HG03095 (cell line): Measurements from ENCODE around the gene FAM43B.
"Not testable (repeated sequence)": the region's sequence is repeated elsewhere in the genome, so short reads cannot be mapped to it uniquely, and the experiment has no call there.

Experiments used
- ATAC-seq: cut with Tn5 transposase; IDR thresholded peaks from one replicate; pipeline ENCODE4 v1.9.1; 2021; ENCODE audit warnings: moderate library complexity; ENCODE audit not compliant: unreplicated experiment

The FAM43B gene, protein sequence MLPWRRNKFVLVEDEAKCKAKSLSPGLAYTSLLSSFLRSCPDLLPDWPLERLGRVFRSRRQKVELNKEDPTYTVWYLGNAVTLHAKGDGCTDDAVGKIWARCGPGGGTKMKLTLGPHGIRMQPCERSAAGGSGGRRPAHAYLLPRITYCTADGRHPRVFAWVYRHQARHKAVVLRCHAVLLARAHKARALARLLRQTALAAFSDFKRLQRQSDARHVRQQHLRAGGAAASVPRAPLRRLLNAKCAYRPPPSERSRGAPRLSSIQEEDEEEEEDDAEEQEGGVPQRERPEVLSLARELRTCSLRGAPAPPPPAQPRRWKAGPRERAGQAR

GRCh38 chr1:20551945-20552727, at the start of gene FAM43B:
Gene FAM43B, plus strand, starts transcription at chr1:20552573. Its CDS starts 401 bp downstream, at chr1:20552974.
- no peak for ATAC-seq

GRCh38 chr1:20505488-20505887, 46.9 kb upstream of the FAM43B start:
- no peak for ATAC-seq

DNA sequence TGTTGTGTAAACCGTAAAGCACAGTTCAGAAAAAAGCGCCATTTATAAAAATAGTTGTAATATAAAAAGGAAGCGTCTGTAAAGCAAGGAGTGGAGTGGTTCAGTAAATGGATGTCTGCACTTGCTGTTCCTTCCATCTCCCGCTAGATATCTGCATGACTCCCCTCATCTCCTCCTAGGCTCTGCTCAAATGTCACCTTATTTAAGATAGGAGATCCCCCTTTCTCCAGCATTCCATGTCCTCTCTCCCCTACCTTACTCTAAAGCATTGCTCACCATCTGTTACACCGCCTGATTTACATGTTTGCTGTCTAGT, 45.2 kb upstream of the FAM43B start:
- no peak for ATAC-seq

GRCh38 chr1:20507564-20508410, 44.6 kb upstream of the FAM43B start, which contains the start of gene MUL1:
Gene MUL1, minus strand, starts transcription at chr1:20508151. Its CDS starts 127 bp downstream, at chr1:20508024.
- peak; percentile 81 for ATAC-seq

DNA sequence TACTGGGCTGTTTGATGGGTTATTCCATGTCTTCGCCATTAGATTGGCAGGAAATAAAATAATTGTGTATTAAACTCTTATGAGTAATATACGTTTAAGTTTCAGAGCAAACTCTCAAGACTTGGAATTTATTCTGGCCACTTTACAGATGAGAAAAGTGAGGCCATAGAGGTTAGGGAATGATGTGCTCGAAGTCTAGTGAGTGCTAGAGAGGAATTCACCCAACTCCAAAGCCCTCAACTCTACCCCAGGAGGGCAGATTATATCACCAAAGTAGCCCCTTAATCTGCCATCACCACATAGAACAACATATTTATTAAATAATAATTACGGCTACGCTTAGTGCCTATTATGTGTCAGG, 44.0 kb upstream of the FAM43B start:
- ATAC-seq: no peak

DNA sequence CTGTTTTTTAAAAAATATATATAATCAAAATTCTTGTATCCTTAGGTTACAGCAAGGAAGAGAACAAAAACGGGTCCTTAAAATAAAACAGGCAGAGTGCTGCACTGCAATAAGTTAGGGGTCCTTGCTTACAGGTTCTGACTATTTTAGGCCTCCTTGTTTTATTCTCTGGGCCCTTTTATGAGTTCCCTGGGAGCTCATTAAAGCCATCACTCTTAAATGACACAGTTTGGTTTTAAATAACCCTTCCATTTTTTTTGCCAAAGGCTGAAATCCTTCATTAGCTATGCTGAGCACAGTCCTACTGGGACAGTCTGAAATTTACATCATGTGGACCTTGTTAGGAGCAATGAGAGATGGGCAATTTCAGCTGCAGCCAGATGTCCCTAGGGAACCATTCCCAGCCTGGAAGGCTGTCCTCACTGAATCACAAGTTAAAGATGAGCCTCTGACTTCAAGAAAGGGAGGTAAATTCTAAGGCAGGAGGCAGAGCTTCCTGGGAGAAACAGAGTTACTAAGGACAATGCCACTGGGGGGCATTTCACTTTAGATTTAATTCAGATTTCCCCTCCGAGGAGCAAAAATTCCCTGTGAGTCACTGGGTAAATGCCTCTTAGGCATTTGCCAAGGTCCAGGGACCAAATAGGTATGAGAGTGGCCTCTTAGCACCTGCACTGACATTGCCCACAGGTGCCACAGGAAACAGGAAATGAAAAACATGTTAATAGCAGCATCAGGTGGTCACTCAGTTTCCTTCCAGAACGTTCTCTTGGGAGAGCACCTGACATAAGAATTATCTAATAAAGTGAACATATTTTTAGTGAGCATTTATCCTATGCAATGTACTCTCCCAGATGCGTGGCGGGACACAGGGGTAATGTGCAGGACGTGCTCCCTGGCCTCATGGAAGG, 40.6 kb upstream of the FAM43B start:
- ATAC-seq: no peak

- ATAC-seq: not testable (repeated sequence)
Measured at GRCh38 chr1:20519609-20520262, 32.6 kb upstream of the FAM43B start.

DNA sequence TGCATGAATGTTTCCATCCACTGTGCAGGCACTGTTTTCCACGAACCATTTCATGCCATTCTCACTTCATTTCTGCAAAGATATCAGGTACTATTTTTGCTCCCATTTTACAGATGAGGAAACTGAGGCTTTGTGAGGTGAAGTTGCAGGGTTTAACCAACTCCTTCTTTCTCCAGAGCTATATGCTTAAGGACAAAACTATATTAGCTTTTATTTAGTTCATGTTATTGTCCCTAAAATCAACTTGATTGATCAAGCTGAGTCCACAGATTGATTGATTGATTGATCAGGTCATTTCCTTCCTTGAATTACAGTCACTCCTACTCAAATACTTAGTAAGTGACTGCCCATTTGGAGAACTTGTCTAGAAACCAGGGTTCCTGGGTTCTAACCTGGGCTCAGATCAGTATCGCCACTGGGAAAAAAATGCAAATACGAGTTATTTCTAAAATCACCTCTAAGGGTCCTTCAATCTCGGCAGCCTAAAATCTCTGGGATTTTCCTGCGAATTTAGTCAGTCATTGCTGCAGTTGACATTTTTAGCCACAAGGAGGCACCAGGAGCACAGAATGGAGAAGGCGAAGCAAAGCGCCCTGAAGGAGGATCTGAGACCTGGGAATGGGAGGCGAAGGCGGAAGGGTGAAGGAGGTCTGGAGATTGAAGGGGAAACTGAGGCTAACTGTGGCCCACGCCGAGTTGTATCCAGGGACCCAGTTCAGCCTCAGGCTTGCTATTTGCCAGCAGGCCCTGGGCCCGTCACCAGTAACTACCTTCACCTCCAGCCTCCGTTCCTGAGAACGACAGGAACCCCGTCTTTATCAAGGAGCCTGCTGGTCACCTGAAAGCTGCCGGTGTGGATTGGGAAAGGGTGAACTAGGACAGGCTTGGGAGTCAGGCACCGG, 30.2 kb upstream of the FAM43B start:
- ATAC-seq: no peak

DNA sequence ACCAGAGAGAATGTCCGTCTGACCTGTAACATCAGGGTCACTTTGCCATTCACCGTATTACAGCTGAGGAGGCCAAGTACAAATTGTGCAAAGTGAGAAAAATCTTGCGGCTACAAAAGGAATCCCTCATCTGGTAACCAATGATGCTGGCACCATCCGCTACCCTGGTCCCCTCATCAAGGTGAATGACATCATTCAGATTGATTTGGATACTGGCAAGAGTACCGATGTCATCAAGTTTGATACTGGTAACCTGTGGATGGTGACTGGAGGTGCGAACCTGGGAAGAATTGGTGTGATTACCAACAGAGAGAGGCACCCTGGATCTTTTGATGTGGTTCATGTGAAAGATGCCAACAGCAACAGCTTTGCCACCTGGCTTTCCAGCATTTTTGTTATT, 26.1 kb upstream of the FAM43B start:
- no peak for ATAC-seq

GRCh38 chr1:20528221-20528620, 24.2 kb upstream of the FAM43B start:
- ATAC-seq: no peak

- ATAC-seq: no peak
Measured at GRCh38 chr1:20530306-20530705, 22.1 kb upstream of the FAM43B start.

DNA sequence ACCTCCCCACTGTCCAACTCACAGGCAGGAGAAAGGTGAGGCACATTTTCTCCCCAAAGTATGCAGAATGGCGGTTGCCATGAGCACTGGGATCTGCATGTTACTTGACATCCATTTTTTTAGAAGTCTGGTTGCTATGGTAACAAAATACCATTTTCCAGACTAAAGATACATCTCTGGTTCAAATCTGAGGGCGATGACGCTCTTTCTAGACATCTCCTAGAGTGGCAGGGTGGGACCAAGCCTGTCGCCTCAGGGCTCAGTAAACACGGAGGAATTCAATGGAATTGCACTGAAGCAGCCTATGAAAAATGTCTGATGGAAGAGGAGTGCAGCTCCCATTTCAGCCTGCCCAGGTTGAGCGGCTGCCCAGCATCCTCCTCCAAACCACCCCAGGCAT, 21.5 kb upstream of the FAM43B start:
- ATAC-seq: no peak

DNA sequence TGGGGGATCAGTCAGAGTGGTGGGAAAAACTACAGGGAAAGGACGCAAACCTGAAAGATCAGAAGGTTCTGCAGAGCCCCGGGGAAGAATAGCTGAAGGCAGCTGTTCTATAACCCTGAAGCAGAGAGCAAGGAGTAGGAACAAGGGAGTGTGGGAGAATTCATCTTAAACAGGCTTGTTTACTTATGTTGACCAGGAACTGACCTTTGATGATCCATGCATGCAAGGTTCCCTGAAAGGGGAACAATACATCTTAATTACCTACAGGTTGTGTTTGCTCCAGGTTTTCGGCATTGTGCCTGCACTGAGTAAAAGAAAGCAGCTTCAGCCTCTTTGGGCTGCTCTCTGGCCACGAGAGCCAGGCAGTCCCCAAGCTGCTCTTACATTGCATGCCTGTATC, 18.7 kb upstream of the FAM43B start:
- no peak for ATAC-seq

DNA sequence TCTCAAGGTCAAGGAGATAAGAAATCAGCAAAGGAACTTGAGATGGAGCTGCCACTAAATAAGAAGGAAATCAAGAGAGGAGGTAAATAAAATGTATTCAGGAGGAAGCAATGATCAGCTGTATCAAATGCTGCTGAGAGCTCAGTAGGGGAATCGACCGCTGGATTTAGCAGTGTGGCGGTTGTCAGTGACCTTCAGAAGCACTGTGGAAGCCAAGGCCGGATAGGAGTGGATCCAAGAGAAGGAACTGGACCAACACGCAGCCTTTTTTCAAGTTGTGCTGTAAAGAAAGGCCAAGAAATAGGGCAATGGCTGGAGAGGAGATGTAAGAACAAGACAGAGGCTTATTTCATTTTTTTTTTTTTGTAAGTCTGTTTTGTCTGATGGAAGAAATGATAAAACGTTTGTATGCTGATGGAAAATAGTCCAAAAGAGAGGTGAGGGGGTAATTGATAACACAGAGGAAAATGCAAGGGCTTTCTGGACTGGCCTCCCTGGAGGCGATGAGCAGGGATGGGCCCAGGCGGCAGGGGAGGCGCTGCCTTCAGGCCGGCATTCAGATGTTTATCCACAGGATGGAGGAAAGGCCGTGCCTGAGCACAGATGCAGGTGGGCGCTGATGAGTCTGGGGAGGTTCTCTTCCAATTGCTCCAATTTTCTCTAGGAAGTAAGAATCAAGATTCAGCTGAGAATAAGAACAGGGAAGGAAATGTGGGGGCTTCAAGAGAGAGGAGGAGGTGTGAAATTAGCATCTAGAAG, 17.5 kb upstream of the FAM43B start:
- no peak for ATAC-seq

DNA sequence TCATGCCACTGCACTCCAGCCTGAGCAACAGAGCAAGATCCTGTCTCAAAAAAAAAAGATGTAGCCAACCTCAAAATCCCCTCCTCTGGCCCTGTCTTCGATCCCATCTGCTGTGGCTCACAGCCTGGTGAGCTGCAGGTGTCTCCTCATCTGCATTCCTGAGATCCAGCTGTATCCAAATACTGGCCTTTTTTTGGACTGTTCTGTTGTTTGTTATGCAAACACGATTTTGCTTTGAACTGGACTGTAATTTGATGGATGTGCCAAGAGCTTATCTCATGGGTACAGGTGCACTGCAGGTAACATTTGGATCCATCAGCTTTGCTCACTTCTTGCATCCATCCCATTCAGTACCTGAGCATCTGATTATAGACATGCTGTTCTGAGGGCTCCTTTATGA, 14.1 kb upstream of the FAM43B start:
- ATAC-seq: no peak

GRCh38 chr1:20538760-20539551, 13.4 kb upstream of the FAM43B start:
- ATAC-seq: no peak

- no peak for ATAC-seq
Measured at GRCh38 chr1:20540281-20540680, 12.1 kb upstream of the FAM43B start.
